Measurements from ENCODE around the gene TMEM63C.

The TMEM63C gene

DNA sequence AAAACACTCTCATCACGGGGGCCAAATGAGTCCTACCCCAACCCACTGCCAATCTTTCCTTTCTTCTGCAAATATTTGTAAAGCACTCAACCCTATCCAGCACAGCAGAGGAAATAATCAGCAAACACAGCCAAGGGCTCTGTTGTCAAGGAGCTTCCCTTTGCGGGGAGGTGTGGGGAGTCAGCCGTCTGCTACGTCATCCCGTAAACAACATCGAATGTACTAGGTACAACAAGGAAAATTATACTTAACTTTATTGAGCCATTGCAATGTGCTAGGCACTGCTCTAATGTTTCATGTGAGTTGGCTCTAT, 22.8 kb downstream of the TMEM63C start:
- no peaks in the 10 kb centered on the region for H3K27me3 ChIP-seq (ENCODE audit: insufficient read depth, low read length)

DNA sequence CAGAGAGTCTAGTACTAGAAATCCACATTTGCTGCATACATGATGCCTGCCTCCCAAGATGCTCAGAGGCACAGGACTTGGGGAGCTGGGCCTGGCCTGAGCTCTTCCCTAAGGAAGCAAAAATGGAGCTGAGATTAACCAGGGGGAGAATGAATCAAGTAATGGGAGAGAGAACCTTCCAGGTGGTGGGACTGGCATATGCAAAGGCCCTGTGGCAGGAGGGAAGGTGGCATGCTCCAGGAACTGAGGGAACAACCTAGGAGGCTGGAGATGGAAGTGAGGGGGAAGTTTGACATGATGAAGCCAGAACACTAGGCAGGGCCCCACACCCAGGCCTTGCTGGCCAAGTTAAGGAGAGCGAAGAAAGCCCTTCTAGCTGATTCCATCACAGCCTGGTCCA, 23.3 kb downstream of the TMEM63C start:
- Histone ChIP-seq H4K12ac (ENCODE audit: low read depth, low read length) (no peak overlapping the region), H4K91ac (ENCODE audit: low read depth, low read length) (no peak overlapping the region), H3K4me3 (ENCODE audit: low read depth, low read length) (no peak overlapping the region), H2BK120ac (ENCODE audit: insufficient read depth, low read length, poor library complexity) (no peak overlapping the region), H3K4me2 (ENCODE audit: low read length) (no peak overlapping the region), H3K4ac (ENCODE audit: low read depth, low read length) (no peak overlapping the region), H3K36me3 (ENCODE audit: control insufficient read depth in 1 of 2, insufficient read depth in 2 of 2, low read length in 2 of 2) (no peaks in the 10 kb centered on the region), H2AK5ac (ENCODE audit: low read length) (no peak overlapping the region), H3K9ac (ENCODE audit: low read length) (no peak overlapping the region), H3K27ac (ENCODE audit: low read depth, low read length) (no peak overlapping the region), H2BK5ac (ENCODE audit: low read depth, low read length, poor library complexity) (no peak overlapping the region), H3K23ac (ENCODE audit: low read length) (no peak overlapping the region), H3K18ac (ENCODE audit: low read length) (no peak overlapping the region), H3K14ac (ENCODE audit: low read length) (no peak overlapping the region), H4K8ac (ENCODE audit: low read depth, low read length) (no peak overlapping the region), H3K79me2 (ENCODE audit: control insufficient read depth, insufficient read depth, low read length, poor library complexity) (no peaks in the 10 kb centered on the region), H2AFZ (ENCODE audit: insufficient read depth, low read length, poor library complexity) (no peak overlapping the region), H3K9me3 (ENCODE audit: insufficient read depth, low read depth, low read length) (no peaks in the 10 kb centered on the region), H2BK12ac (ENCODE audit: low read length) (no peak overlapping the region), H3K27me3 (ENCODE audit: insufficient read depth, low read length) (no peaks in the 10 kb centered on the region), H3K79me1 (ENCODE audit: low read length) (no peaks in the 10 kb centered on the region), H3K4me1 (ENCODE audit: control insufficient read depth in 1 of 2, insufficient read depth in 2 of 2, low read length in 2 of 2) (no peaks in the 10 kb centered on the region)
- DNase-seq, result no peak
- WGBS (ENCODE audit: extremely low coverage, insufficient coverage, insufficient read length), result no CpG with 5 or more reads among the region's 1 CpG

More for the DNA sequence above, 22.8 kb downstream of the TMEM63C start:
- Histone ChIP-seq H4K8ac (ENCODE audit: low read depth, low read length) (no peak overlapping the region), H3K79me2 (ENCODE audit: control insufficient read depth, insufficient read depth, low read length, poor library complexity) (no peaks in the 10 kb centered on the region), H2AK5ac (ENCODE audit: low read length) (no peak overlapping the region), H3K9me3 (ENCODE audit: insufficient read depth, low read depth, low read length) (no peaks in the 10 kb centered on the region), H3K4ac (ENCODE audit: low read depth, low read length) (no peak overlapping the region), H2BK5ac (ENCODE audit: low read depth, low read length, poor library complexity) (no peak overlapping the region), H3K36me3 (ENCODE audit: control insufficient read depth in 1 of 2, insufficient read depth in 2 of 2, low read length in 2 of 2) (no peaks in the 10 kb centered on the region), H3K14ac (ENCODE audit: low read length) (no peak overlapping the region), H4K91ac (ENCODE audit: low read depth, low read length) (no peak overlapping the region), H3K4me2 (ENCODE audit: low read length) (no peak overlapping the region), H3K23ac (ENCODE audit: low read length) (no peak overlapping the region), H3K9ac (ENCODE audit: low read length) (no peak overlapping the region), H2AFZ (ENCODE audit: insufficient read depth, low read length, poor library complexity) (no peak overlapping the region), H2BK12ac (ENCODE audit: low read length) (no peak overlapping the region), H4K12ac (ENCODE audit: low read depth, low read length) (no peak overlapping the region), H3K79me1 (ENCODE audit: low read length) (no peaks in the 10 kb centered on the region), H2BK120ac (ENCODE audit: insufficient read depth, low read length, poor library complexity) (no peak overlapping the region), H3K4me3 (ENCODE audit: low read depth, low read length) (no peak overlapping the region), H3K27ac (ENCODE audit: low read depth, low read length) (no peak overlapping the region), H3K4me1 (ENCODE audit: control insufficient read depth in 1 of 2, insufficient read depth in 2 of 2, low read length in 2 of 2) (no peaks in the 10 kb centered on the region), H3K18ac (ENCODE audit: low read length) (no peak overlapping the region)
- no CpG with 5 or more reads among the region's 6 CpGs for WGBS (ENCODE audit: extremely low coverage, insufficient coverage, insufficient read length)
- no peak for DNase-seq

GRCh38 chr14:77205566-77205965, 24.0 kb downstream of the TMEM63C start:
- Histone ChIP-seq H3K79me2 (ENCODE audit: control insufficient read depth, insufficient read depth, low read length, poor library complexity) (no peaks in the 10 kb centered on the region), H3K27ac (ENCODE audit: low read depth, low read length) (no peak overlapping the region), H4K12ac (ENCODE audit: low read depth, low read length) (no peak overlapping the region), H3K9me3 (ENCODE audit: insufficient read depth, low read depth, low read length) (no peaks in the 10 kb centered on the region), H3K4me1 (ENCODE audit: control insufficient read depth in 1 of 2, insufficient read depth in 2 of 2, low read length in 2 of 2) (no peaks in the 10 kb centered on the region), H3K9ac (ENCODE audit: low read length) (no peak overlapping the region), H3K4me2 (ENCODE audit: low read length) (no peak overlapping the region), H3K14ac (ENCODE audit: low read length) (no peak overlapping the region), H3K18ac (ENCODE audit: low read length) (no peak overlapping the region), H2AK5ac (ENCODE audit: low read length) (no peak overlapping the region), H4K91ac (ENCODE audit: low read depth, low read length) (no peak overlapping the region), H2BK5ac (ENCODE audit: low read depth, low read length, poor library complexity) (no peak overlapping the region), H3K27me3 (ENCODE audit: insufficient read depth, low read length) (no peaks in the 10 kb centered on the region), H3K79me1 (ENCODE audit: low read length) (no peaks in the 10 kb centered on the region), H2BK12ac (ENCODE audit: low read length) (no peak overlapping the region), H3K23ac (ENCODE audit: low read length) (no peak overlapping the region), H4K8ac (ENCODE audit: low read depth, low read length) (no peak overlapping the region), H2AFZ (ENCODE audit: insufficient read depth, low read length, poor library complexity) (no peak overlapping the region), H3K4me3 (ENCODE audit: low read depth, low read length) (no peak overlapping the region), H2BK120ac (ENCODE audit: insufficient read depth, low read length, poor library complexity) (no peak overlapping the region), H3K36me3 (ENCODE audit: control insufficient read depth in 1 of 2, insufficient read depth in 2 of 2, low read length in 2 of 2) (no peaks in the 10 kb centered on the region), H3K4ac (ENCODE audit: low read depth, low read length) (no peak overlapping the region)
- DNase-seq, result no peak
- WGBS (ENCODE audit: extremely low coverage, insufficient coverage, insufficient read length), result no CpG with 5 or more reads among the region's 4 CpGs

DNA sequence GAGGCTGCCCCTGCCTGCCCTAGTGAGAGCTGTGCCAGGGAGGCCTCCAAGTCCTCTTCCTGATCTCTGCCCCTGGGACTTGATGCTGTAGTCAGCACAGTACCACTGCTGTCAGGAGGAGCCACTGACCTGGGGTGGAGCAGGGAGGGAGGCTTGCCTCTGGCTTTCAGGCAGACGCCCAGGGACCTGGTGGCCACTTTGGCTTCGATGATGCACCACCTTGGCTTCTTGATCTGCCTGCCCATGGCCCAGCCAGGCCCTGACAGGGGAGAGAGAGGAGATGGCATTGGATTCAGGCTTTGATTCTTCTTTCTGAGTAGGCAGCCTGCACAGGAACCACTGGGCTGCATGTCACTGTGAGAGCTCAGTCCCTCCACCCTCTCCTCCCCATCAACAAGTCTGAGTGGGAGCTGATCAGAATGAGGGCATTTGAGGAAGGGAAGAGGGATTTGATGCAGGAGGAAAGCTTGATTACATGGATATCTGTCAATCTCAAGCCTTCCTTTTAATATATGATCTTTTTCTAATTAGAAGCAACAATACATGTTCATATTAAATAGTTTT, 24.7 kb downstream of the TMEM63C start:
- Histone ChIP-seq H4K12ac (ENCODE audit: low read depth, low read length) (no peak overlapping the region), H3K4me3 (ENCODE audit: low read depth, low read length) (no peak overlapping the region), H2AK5ac (ENCODE audit: low read length) (no peak overlapping the region), H2AFZ (ENCODE audit: insufficient read depth, low read length, poor library complexity) (no peak overlapping the region), H3K4me1 (ENCODE audit: control insufficient read depth in 1 of 2, insufficient read depth in 2 of 2, low read length in 2 of 2) (no peaks in the 10 kb centered on the region), H2BK12ac (ENCODE audit: low read length) (no peak overlapping the region), H3K14ac (ENCODE audit: low read length) (no peak overlapping the region), H4K91ac (ENCODE audit: low read depth, low read length) (no peak overlapping the region), H3K36me3 (ENCODE audit: control insufficient read depth in 1 of 2, insufficient read depth in 2 of 2, low read length in 2 of 2) (no peaks in the 10 kb centered on the region), H3K4ac (ENCODE audit: low read depth, low read length) (no peak overlapping the region), H3K4me2 (ENCODE audit: low read length) (no peak overlapping the region), H2BK5ac (ENCODE audit: low read depth, low read length, poor library complexity) (no peak overlapping the region), H3K18ac (ENCODE audit: low read length) (no peak overlapping the region), H3K27me3 (ENCODE audit: insufficient read depth, low read length) (no peaks in the 10 kb centered on the region), H2BK120ac (ENCODE audit: insufficient read depth, low read length, poor library complexity) (no peak overlapping the region), H3K79me1 (ENCODE audit: low read length) (no peaks in the 10 kb centered on the region), H3K9me3 (ENCODE audit: insufficient read depth, low read depth, low read length) (peaks cover 2% of the 10 kb centered on the region), H3K27ac (ENCODE audit: low read depth, low read length) (no peak overlapping the region), H3K9ac (ENCODE audit: low read length) (no peak overlapping the region), H3K79me2 (ENCODE audit: control insufficient read depth, insufficient read depth, low read length, poor library complexity) (no peaks in the 10 kb centered on the region), H3K23ac (ENCODE audit: low read length) (no peak overlapping the region), H4K8ac (ENCODE audit: low read depth, low read length) (no peak overlapping the region)
- DNase-seq, result no peak
- no CpG with 5 or more reads among the region's 2 CpGs for WGBS (ENCODE audit: extremely low coverage, insufficient coverage, insufficient read length)

Data from trophoblast cell (in vitro differentiated cells and primary cell).